Colonic mucosa (tissue), 4 donors: Measurements from ENCODE around the gene ABL1. TPM values are rescaled to one million over a fixed set of nuclear protein-coding genes. Genes with fewer than 3 reads are reported as not detected.
A peak's percentile ranks its signal among the peaks of the same experiment; 100 is the strongest.

Source experiments
- DNase-seq: peaks from one replicate; pipeline ENCODE4 v3.0.0-alpha.2; 2020
- H3K27ac ChIP-seq: fragments of 200-600 bp; one replicate; pipeline ENCODE4 v1.8.0; 2021
- H3K27me3 ChIP-seq: fragments of 200-600 bp; one replicate; pipeline ENCODE4 v1.8.0; 2021
- H3K36me3 ChIP-seq: fragments of 200-600 bp; one replicate; pipeline ENCODE4 v1.8.0; 2021
- H3K4me1 ChIP-seq: fragments of 200-600 bp; one replicate; pipeline ENCODE4 v1.8.0; 2021; ENCODE audit warnings: mild to moderate bottlenecking
- H3K4me3 ChIP-seq: fragments of 200-600 bp; one replicate; pipeline ENCODE4 v1.8.0; 2021
- H3K9ac ChIP-seq, 2 donors: one replicate each; pipeline ENCODE4 v1.7.0; 2013; ENCODE audit warnings: control low read depth in 2 of 2, low read depth in 2 of 2, low read length in 2 of 2
- H3K9me3 ChIP-seq: fragments of 200-600 bp; one replicate; pipeline ENCODE4 v1.8.0; 2021
- intact Hi-C: fragments of 100-400 bp; cut with DNase I; formaldehyde crosslinking; loops from one replicate; pipeline ENCODE4 v1.14.1; 2022
- total RNA-seq, 2 donors: library from RNA; stranded (reverse); fragmentation: NEBNext Ultra II Directional in 1 of 2; extraction: Animal tissue kit (Norgen Biotek cat#: 25700) in 1 of 2; gene quantifications; one replicate each; pipeline ENCODE4 v1.2.1, GENCODE V29; 2021
- TF ChIP-seq, protein P1 (sequence below): fragments of 200-600 bp; IDR thresholded peaks from one replicate; pipeline ENCODE4 v1.8.0; 2022; ENCODE audit warnings: antibody characterized with exemption, mild to moderate bottlenecking
- donor health status: healthy.
- donor health status: DM: no; HTN: no; CAD: no.
- donor health status: DM: no; HTN: no; CAD: no.

The ABL1 gene
- total RNA-seq, 2 donors from 2014 or later, result 86.0 to 97.9 TPM

DNA sequence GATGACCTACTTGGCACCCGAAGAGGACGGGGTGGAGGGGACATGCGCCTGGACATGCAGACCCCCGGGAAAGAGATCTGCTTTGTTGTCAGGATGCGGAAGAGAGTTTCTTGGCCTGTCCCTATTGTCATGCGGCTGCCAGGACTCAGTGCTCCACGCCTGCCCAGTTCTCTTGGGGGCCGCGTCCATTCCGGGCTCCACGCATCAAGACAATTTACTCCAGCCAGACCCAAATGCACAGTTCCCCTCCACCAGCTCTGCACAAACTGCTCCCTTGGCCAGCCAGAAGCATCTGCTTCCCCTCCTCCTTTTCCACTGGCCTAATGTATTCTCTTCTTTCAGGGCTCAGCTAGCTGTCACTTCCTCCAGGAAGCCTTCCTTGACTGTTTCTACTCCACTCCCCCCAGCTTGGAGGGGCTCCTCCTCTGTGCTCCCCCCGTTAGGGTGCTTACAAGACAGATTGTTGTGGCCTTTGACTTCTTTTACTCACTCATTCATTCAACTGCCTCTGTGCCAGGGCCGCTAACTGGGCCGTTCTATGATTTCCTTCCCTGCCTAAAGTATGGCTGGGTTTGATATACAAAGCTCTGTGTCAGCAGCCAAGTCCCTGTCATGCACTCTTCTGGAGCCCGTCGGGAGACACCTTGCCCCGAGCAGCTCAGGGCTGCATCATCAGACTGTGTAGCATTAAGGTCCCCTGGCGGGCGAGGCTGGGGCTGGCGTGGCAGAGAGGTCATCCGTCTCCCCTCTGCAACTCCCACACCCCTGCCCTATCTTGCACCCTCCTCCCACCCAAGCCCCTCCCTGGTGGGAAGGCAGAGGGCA lies 97.4 kb downstream of the ABL1 start:
- Histone ChIP-seq H3K9ac (no peak overlapping the region), H3K4me1 (no peaks in the 10 kb centered on the region), H3K9me3 (no peaks in the 10 kb centered on the region), H3K27ac (no peak overlapping the region), H3K27me3 (peaks cover under 1% of the 10 kb centered on the region), H3K4me3 (no peak overlapping the region), H3K36me3 (no peaks in the 10 kb centered on the region)
- DNase-seq, result no peak
- TF ChIP-seq, protein P1, sequence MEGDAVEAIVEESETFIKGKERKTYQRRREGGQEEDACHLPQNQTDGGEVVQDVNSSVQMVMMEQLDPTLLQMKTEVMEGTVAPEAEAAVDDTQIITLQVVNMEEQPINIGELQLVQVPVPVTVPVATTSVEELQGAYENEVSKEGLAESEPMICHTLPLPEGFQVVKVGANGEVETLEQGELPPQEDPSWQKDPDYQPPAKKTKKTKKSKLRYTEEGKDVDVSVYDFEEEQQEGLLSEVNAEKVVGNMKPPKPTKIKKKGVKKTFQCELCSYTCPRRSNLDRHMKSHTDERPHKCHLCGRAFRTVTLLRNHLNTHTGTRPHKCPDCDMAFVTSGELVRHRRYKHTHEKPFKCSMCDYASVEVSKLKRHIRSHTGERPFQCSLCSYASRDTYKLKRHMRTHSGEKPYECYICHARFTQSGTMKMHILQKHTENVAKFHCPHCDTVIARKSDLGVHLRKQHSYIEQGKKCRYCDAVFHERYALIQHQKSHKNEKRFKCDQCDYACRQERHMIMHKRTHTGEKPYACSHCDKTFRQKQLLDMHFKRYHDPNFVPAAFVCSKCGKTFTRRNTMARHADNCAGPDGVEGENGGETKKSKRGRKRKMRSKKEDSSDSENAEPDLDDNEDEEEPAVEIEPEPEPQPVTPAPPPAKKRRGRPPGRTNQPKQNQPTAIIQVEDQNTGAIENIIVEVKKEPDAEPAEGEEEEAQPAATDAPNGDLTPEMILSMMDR, result no peak
- intact Hi-C loops, result no loop called here

DNA sequence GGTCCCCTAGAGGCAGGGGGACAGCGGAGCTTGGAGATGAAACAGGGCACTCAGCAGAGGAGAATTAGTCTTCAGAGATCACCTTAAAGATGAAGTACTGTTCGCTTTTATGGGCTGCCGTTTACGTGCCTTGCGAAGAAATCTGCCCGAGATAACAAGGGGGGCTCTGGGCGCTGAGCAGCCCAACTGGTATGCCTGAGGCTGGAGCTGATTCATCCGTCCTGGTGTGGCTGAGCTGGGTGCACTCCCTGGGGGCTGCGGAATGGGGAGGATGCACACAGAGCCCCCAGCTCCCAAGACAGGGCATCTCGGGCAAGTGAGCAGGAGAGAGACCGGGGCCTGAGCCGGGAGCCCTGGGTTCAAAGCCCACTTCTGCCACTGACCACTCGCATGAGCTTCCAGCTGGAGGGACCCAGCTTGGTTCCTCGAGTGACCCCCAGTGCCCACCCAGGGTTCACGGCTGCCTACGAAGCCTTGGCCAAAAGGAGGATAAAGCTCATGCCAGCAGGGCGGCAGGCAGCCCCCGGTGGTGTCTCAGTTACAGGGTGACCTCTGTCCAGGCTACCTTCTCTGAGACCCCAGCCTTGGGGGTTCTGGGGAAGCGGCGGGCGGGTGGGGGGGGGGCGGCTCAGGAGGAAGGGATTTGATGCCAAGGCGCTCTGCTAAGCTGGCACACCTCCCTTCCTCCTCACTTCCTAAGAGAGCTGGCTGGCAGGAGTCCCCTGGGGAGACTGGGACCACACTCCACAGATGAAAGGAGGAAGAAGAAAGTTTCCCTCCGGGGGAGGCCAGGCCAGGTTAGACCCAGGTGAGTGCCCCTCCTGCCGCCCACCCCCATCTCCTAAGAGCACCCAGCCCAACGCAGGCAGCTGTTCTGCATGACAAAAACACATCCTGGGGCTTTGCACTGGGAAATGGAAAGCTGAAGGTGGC lies 98.3 kb downstream of the ABL1 start:
- peaks cover 4% of the 10 kb centered on the region for H3K4me1 ChIP-seq
- peaks cover 10% of the 10 kb centered on the region for H3K27me3 ChIP-seq
- no peak overlapping the region for H3K27ac ChIP-seq
- no peak overlapping the region for H3K4me3 ChIP-seq
- DNase-seq, result no peak
- no peak overlapping the region for H3K9ac ChIP-seq
- intact Hi-C loops, result no loop called here
- H3K9me3 ChIP-seq, result no peaks in the 10 kb centered on the region
- H3K36me3 ChIP-seq, result no peaks in the 10 kb centered on the region
- TF ChIP-seq, protein P1, result no peak

DNA sequence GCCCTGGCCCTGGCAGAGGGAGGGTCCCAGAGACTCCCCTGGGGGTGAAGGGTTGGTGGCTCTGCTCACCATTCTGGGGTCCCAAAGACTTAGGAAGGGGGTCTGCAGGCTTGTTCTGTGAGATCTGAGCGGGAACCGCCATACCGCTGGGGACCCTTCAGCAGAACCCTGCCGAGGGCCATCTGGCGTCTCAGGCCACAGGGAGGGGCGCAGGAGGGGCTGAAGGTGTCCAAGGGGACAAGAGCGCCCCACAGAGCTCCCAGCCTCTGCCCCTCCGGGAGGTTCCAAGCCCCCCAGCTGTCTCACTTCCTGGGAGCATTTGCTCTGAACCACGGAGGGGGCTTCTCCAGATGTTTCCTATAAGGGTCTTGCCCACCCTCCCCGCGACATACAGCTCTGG lies 99.2 kb downstream of the ABL1 start:
- TF ChIP-seq, protein P1, result no peak

DNA sequence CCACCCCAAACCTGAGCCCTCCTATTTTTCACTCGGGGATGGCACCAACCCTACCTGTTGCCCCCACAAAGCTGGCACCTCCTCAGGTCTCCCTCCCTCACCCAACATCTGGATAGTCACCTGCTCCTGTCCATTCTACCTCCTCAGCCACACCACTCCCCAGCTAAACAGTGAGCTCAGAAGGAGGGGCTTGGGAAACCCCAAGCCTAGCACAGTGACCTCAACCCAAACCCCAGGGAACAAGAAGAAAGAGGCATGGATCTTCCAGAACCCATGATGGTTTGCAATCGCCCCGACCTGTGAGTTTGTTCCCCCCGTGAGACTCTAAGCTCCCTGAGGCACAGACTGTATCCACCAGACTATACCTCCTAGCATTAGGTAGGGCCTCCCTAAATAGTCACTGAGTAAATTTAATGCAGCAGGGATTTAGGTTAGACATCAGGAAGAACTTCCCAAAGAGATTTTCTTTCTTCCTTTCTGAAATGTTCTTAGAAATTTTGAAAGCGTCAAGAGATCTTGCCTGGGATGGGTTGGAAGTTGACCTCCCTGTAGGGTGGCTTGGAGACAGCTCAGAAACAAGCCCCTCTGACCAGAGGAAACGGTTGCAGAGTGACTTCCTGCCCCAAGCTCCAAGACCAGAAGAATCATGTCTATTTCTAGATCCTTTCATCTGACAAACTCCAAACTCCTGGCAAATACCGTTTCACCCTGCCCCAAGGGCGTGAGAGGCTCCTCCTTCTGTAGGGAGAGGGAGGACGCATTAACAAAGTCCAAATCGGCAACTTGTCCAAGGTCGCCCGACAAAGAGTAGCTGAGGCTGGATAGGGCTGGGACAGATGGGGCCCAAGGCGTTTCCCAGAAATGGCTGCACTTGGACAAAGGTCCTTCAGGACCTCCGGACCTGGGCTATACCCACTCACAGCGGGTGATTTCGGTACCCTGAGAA lies 99.9 kb downstream of the ABL1 start:
- no peaks in the 10 kb centered on the region for H3K9me3 ChIP-seq
- TF ChIP-seq, protein P1, result no peak
- no peak overlapping the region for H3K9ac ChIP-seq
- peaks cover 4% of the 10 kb centered on the region for H3K4me1 ChIP-seq
- H3K27ac ChIP-seq, result no peak overlapping the region
- H3K4me3 ChIP-seq, result no peak overlapping the region
- peak; percentile 38 for DNase-seq
- intact Hi-C loops, result no loop called here
- peaks cover 24% of the 10 kb centered on the region for H3K27me3 ChIP-seq
- H3K36me3 ChIP-seq, result no peaks in the 10 kb centered on the region

More for the DNA sequence above, 99.2 kb downstream of the ABL1 start:
- no peak for DNase-seq
- peaks cover 17% of the 10 kb centered on the region for H3K27me3 ChIP-seq
- peaks cover 4% of the 10 kb centered on the region for H3K4me1 ChIP-seq
- no peak overlapping the region for H3K4me3 ChIP-seq
- H3K9me3 ChIP-seq, result no peaks in the 10 kb centered on the region
- no peak overlapping the region for H3K27ac ChIP-seq
- H3K36me3 ChIP-seq, result no peaks in the 10 kb centered on the region
- intact Hi-C loops, result no loop called here
- H3K9ac ChIP-seq, result no peak overlapping the region
